CD4-positive, alpha-beta T cell (primary cell): ENCODE results near the gene PCSK2. TPM values are rescaled to one million over a fixed set of nuclear protein-coding genes. Genes with fewer than 3 reads are reported as not detected.

Source experiments
- ATAC-seq: fragments of 200-7000 bp; cut with Tn5 transposase; one replicate; pipeline ENCODE4 v1.10.0; 2022; ENCODE audit warnings: mild to moderate bottlenecking; ENCODE audit not compliant: poor library complexity
- CTCF ChIA-PET: fragments of 350-600 bp; sonication (Branson Sonifier 250); formaldehyde crosslinking; loops from one replicate; lab custom pipeline; 2021; ENCODE audit warnings: antibody characterized with exemption, inconsistent platforms; lab: Charles Lee
- POLR2A ChIA-PET: fragments of 350-600 bp; sonication (Branson Sonifier 250); formaldehyde crosslinking; loops from one replicate; lab custom pipeline; 2021; ENCODE audit warnings: antibody characterized with exemption, inconsistent platforms; lab: Charles Lee
- DNase-seq, 14 experiments: peaks; one replicate each; pipeline ENCODE4 v3.0.0-alpha.2; 2013 to 2020; ENCODE audit warnings: mixed read lengths in 2 of 14
- H3K27ac ChIP-seq, 2 donors: one replicate each; pipeline versions ENCODE4 v1.5.1 to v1.7.0; 2013; ENCODE audit warnings: low read length in 2 of 2, low read depth in 1 of 2, mild to moderate bottlenecking in 1 of 2
- H3K27me3 ChIP-seq, 2 experiments: 1 replicate in 1 of 2; 2 replicates in 1 of 2; pipeline versions ENCODE4 v1.6.1 to v1.7.0; 2013; ENCODE audit warnings: low read length in 2 of 2, control low read depth in 1 of 2, mild to moderate bottlenecking in 1 of 2, moderate library complexity in 1 of 2; ENCODE audit not compliant: insufficient read depth in 2 of 2, control insufficient read depth in 1 of 2
- H3K36me3 ChIP-seq: one replicate; pipeline ENCODE4 v1.6.1; 2013; ENCODE audit warnings: low read length, control low read depth; ENCODE audit not compliant: insufficient read depth
- H3K4me1 ChIP-seq: one replicate; pipeline ENCODE4 v1.6.1; 2013; ENCODE audit warnings: low read length, control low read depth; ENCODE audit not compliant: insufficient read depth
- H3K4me3 ChIP-seq: one replicate; pipeline ENCODE4 v1.5.1; 2013; ENCODE audit warnings: mild to moderate bottlenecking, low read length, moderate library complexity
- H3K9me3 ChIP-seq, 2 experiments: 1 replicate in 1 of 2; 2 replicates in 1 of 2; pipeline versions ENCODE4 v1.6.1 to v1.7.0; 2013; ENCODE audit warnings: low read length in 2 of 2, mild to moderate bottlenecking in 2 of 2, control low read depth in 1 of 2, moderate library complexity in 1 of 2; ENCODE audit not compliant: control insufficient read depth in 1 of 2, insufficient read depth in 1 of 2
- H3K27ac Mint-ChIP-seq: one replicate; pipeline ENCODE4 v1.8.0; 2020; ENCODE audit warnings: mixed read lengths
- H3K27me3 Mint-ChIP-seq: one replicate; pipeline ENCODE4 v1.8.0; 2021; ENCODE audit warnings: mixed read lengths
- H3K36me3 Mint-ChIP-seq: one replicate; pipeline ENCODE4 v1.8.0; 2021; ENCODE audit warnings: low read depth, mixed read lengths
- H3K4me1 Mint-ChIP-seq: one replicate; pipeline ENCODE4 v1.8.0; 2021; ENCODE audit warnings: low read depth, mixed read lengths
- H3K4me3 Mint-ChIP-seq: one replicate; pipeline ENCODE4 v1.8.0; 2020; ENCODE audit warnings: mild to moderate bottlenecking, mixed read lengths
- H3K9me3 Mint-ChIP-seq: one replicate; pipeline ENCODE4 v1.8.0; 2020; ENCODE audit warnings: mixed read lengths
- intact Hi-C, 2 experiments: fragments of 100-400 bp; cut with DNase I in 1 of 2; cut with micrococcal nuclease in 1 of 2; formaldehyde crosslinking; loops; one replicate each; pipeline versions ENCODE4 v1.15.1 to v1.9.0; 2023 to 2025; cut with DNase I, micrococcal nuclease
- total RNA-seq, 174 experiments: library from RNA in 2 of 174; stranded (reverse) in 2 of 174; gene quantifications; one replicate each; pipeline ENCODE4 v1.2.3 and lab custom pipeline; 2021 to 2026
- TF ChIP-seq, protein P1 (sequence below): fragments of 200-600 bp; IDR thresholded peaks from one replicate; pipeline ENCODE4 v1.8.0; 2022; ENCODE audit warnings: antibody characterized with exemption, mild to moderate bottlenecking

PCSK2 gene
- total RNA-seq, 2 experiments from 2014 or later, result not detected

DNA sequence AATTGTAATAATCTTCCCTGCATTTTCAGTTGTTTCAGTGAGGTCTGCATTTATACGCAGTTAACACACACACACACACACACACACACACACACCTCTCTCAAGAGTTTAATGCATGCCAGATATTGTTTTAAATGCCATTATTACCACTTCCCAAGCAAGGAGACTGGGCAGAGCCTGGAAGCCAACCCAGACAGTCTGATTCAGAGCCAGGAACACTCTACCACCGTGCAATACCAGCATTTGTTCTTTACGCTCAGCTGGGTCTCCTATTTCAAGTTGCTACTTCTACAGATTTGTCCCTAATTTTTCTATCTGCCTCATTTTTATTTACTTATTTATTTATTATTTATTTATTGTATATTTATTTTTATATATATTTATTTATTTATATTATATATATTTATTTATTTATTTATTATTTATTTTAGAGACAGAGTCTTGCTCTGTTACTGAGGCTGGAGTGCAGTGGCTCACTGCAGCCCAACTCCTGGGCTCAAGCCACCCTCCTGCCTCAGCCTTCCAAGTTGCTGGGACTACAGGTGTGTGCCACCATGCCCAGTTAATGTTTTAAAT, 68.4 kb downstream of the PCSK2 start:
- H3K27me3 ChIP-seq, result no peaks in the 10 kb centered on the region
- H3K4me1 ChIP-seq, result no peaks in the 10 kb centered on the region
- no peaks in the 10 kb centered on the region for H3K27me3 Mint-ChIP-seq
- no peaks in the 10 kb centered on the region for H3K9me3 Mint-ChIP-seq
- no peak overlapping the region for H3K27ac ChIP-seq
- H3K36me3 ChIP-seq, result no peaks in the 10 kb centered on the region
- no peak overlapping the region for H3K4me3 ChIP-seq
- DNase-seq (no peak), ATAC-seq (no peak)
- TF ChIP-seq, protein P1, sequence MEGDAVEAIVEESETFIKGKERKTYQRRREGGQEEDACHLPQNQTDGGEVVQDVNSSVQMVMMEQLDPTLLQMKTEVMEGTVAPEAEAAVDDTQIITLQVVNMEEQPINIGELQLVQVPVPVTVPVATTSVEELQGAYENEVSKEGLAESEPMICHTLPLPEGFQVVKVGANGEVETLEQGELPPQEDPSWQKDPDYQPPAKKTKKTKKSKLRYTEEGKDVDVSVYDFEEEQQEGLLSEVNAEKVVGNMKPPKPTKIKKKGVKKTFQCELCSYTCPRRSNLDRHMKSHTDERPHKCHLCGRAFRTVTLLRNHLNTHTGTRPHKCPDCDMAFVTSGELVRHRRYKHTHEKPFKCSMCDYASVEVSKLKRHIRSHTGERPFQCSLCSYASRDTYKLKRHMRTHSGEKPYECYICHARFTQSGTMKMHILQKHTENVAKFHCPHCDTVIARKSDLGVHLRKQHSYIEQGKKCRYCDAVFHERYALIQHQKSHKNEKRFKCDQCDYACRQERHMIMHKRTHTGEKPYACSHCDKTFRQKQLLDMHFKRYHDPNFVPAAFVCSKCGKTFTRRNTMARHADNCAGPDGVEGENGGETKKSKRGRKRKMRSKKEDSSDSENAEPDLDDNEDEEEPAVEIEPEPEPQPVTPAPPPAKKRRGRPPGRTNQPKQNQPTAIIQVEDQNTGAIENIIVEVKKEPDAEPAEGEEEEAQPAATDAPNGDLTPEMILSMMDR, result no peak
- CTCF ChIA-PET, result no interaction called here
- no peaks in the 10 kb centered on the region for H3K4me1 Mint-ChIP-seq
- H3K9me3 ChIP-seq, result no peaks in the 10 kb centered on the region
- intact Hi-C loops, result no loop called here
- no peaks in the 10 kb centered on the region for H3K36me3 Mint-ChIP-seq
- H3K27ac Mint-ChIP-seq, result no peak overlapping the region
- H3K4me3 Mint-ChIP-seq, result no peak overlapping the region
- POLR2A ChIA-PET, result no interaction called here

DNA sequence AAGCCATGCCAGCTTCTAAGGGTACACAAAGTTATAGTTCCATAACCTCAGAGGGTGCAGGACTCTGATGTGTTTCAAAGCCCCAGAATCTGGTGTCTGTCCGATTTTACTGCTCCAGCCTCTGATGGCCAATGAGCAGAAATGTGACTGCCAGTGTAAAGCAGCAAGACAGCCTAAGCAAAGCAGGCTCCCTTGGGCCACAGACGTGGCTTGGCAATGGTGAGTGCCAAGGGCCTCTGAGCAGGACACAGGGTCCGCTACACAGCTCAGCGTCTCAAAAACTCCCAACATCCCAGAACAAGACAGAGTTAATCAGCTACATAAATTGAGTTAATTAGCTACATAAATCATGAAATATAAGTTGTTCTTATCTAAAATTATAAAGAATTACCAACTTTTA, 69.2 kb downstream of the PCSK2 start:
- Histone ChIP-seq H3K9me3 (no peaks in the 10 kb centered on the region), H3K27me3 (no peaks in the 10 kb centered on the region), H3K27ac (no peak overlapping the region), H3K4me1 (no peaks in the 10 kb centered on the region), H3K4me3 (no peak overlapping the region), H3K36me3 (no peaks in the 10 kb centered on the region)
- Mint-ChIP-seq H3K36me3 (no peaks in the 10 kb centered on the region), H3K27ac (no peak overlapping the region), H3K27me3 (peaks cover 2% of the 10 kb centered on the region), H3K4me3 (no peak overlapping the region), H3K4me1 (no peaks in the 10 kb centered on the region), H3K9me3 (no peaks in the 10 kb centered on the region)
- TF ChIP-seq, protein P1, result no peak
- no peak for ATAC-seq
- ChIA-PET POLR2A (no interaction called here), CTCF (no interaction called here)
- DNase-seq, result no peak
- intact Hi-C loops, result no loop called here

DNA sequence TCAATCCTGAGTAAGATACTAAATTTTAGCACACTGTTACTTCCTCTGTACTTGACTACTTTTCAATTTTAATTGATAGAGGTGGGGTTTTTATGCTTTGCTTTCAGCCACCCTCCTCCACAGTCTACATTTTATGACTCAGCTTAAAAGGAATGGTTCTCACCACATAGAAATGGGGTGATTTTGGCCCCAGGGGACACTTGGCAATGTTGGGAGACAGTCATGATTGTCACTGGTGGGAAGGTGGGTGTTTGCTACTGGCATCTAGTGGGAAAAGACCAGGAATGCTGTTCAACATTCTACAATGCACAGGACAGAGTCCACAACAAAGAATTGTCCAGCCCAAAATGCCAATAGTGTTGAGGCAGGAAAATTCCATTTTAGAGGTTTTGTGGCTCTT, 71.3 kb downstream of the PCSK2 start:
- Mint-ChIP-seq H3K9me3 (no peaks in the 10 kb centered on the region), H3K27me3 (peaks cover 4% of the 10 kb centered on the region), H3K4me3 (no peak overlapping the region), H3K27ac (no peak overlapping the region), H3K36me3 (no peaks in the 10 kb centered on the region), H3K4me1 (no peaks in the 10 kb centered on the region)
- Histone ChIP-seq H3K27me3 (no peaks in the 10 kb centered on the region), H3K4me3 (no peak overlapping the region), H3K9me3 (no peaks in the 10 kb centered on the region), H3K36me3 (no peaks in the 10 kb centered on the region), H3K27ac (no peak overlapping the region), H3K4me1 (no peaks in the 10 kb centered on the region)
- DNase-seq (no peak), ATAC-seq (no peak)
- TF ChIP-seq, protein P1, result no peak
- CTCF ChIA-PET, result no interaction called here
- POLR2A ChIA-PET, result no interaction called here
- intact Hi-C loops, result no loop called here
